Measurements from ENCODE around the gene OR2A42.
"Not testable (repeated sequence)": the region's sequence is repeated elsewhere in the genome, so short reads cannot be mapped to it uniquely, and the experiment has no call there.

DNA sequence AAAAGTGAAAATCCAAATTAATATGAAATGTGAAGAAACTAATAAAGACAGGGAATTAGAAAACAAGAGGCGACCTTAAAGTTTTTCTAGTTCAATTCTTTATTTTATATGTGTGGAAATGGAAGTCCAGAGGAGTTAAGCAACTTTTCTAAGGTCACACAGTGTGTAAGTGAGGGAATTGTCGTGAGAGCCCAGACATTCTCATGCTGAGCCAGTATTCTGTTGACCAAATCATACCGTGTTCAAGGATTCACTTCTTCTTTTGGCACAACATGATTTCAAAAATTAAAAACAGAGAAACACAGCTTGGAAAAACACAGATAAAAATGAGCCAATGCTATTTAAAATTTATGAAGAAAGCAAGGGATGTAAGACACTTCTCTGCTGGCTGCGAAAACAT lies 12.5 kb downstream of the OR2A42 start:
- TF ChIP-seq EZH2phosphoT487 (IDR thresholded peaks at IDR 0.05; ENCODE audit: low read length); EZH2 (optimal IDR thresholded peaks at IDR 0.05; ENCODE audit: low read depth, low read length): not testable (repeated sequence)
- TF ChIP-seq, protein P1, sequence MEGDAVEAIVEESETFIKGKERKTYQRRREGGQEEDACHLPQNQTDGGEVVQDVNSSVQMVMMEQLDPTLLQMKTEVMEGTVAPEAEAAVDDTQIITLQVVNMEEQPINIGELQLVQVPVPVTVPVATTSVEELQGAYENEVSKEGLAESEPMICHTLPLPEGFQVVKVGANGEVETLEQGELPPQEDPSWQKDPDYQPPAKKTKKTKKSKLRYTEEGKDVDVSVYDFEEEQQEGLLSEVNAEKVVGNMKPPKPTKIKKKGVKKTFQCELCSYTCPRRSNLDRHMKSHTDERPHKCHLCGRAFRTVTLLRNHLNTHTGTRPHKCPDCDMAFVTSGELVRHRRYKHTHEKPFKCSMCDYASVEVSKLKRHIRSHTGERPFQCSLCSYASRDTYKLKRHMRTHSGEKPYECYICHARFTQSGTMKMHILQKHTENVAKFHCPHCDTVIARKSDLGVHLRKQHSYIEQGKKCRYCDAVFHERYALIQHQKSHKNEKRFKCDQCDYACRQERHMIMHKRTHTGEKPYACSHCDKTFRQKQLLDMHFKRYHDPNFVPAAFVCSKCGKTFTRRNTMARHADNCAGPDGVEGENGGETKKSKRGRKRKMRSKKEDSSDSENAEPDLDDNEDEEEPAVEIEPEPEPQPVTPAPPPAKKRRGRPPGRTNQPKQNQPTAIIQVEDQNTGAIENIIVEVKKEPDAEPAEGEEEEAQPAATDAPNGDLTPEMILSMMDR (IDR thresholded peaks at IDR 0.05; ENCODE audit: low read length), result not testable (repeated sequence)

All from MM.1S (cell line).